ENCODE results near the gene ERN1. TPM values are rescaled to one million over a fixed set of nuclear protein-coding genes. Genes with fewer than 3 reads are reported as not detected.
A peak's percentile ranks its signal among the peaks of the same experiment; 100 is the strongest.
"Not testable (repeated sequence)": the region's sequence is repeated elsewhere in the genome, so short reads cannot be mapped to it uniquely, and the experiment has no call there.

The ERN1 gene
- total RNA-seq, 3 donors from 2014 or later, result 18.4 to 27.1 (median 21.7) TPM

- TF ChIP-seq CTCF (IDR thresholded peaks at IDR 0.05), result no peak
- Histone ChIP-seq H3K4me3 (no peak overlapping the region), H3K9me3 (no peaks in the 10 kb centered on the region), H3K4me1 (ENCODE audit: low read depth) (peaks cover 6% of the 10 kb centered on the region), H3K36me3 (ENCODE audit: low read depth) (no peaks in the 10 kb centered on the region)
- ATAC-seq, result no peak
- intact Hi-C loops (cut with DNase I, micrococcal nuclease), result loop anchor here in 1 of 2 donors (10.0 kb wide), 1 partner anchor 79 kb away; no protein-coding TSS in a partner anchor
- DNase-seq, result peak in 1 of 3 donors; percentile 0
Observed at GRCh38 chr17:64024215-64024654, 105.7 kb downstream of the ERN1 start.

GRCh38 chr17:64022611-64023063, 107.3 kb downstream of the ERN1 start:
- ATAC-seq (no peak), DNase-seq (no peak)
- no peaks in the 10 kb centered on the region for H3K36me3 ChIP-seq (ENCODE audit: low read depth)
- intact Hi-C loops (cut with DNase I, micrococcal nuclease), result loop anchor here in 1 of 2 donors (10.0 kb wide), 1 partner anchor 78 kb away; no protein-coding TSS in a partner anchor
- TF ChIP-seq CTCF (IDR thresholded peaks at IDR 0.05), result no peak
- H3K4me3 ChIP-seq, result no peak overlapping the region
- peaks cover 6% of the 10 kb centered on the region for H3K4me1 ChIP-seq (ENCODE audit: low read depth)
- no peaks in the 10 kb centered on the region for H3K9me3 ChIP-seq

GRCh38 chr17:64020056-64020766, 109.7 kb downstream of the ERN1 start, which contains the start of gene ICAM2:
Gene ICAM2 (minus strand): TSS chr17:64020633. CDS start chr17:64006691, 13,942 bp downstream.
- H3K36me3 ChIP-seq (ENCODE audit: low read depth), result no peaks in the 10 kb centered on the region
- no peaks in the 10 kb centered on the region for H3K4me1 ChIP-seq (ENCODE audit: low read depth)
- peak; percentile 91 for ATAC-seq
- no peak for TF ChIP-seq CTCF (IDR thresholded peaks at IDR 0.05)
- intact Hi-C loops (cut with DNase I, micrococcal nuclease), result loop anchor here in 1 of 2 donors (10.0 kb wide), 1 partner anchor 75 kb away; no protein-coding TSS in a partner anchor
- DNase-seq, result peak; percentile 70 to 88 (median 81)
- H3K4me3 ChIP-seq, result peak within 1 kb of the TSS; percentile 6
- H3K9me3 ChIP-seq, result no peaks in the 10 kb centered on the region

- H3K36me3 ChIP-seq (ENCODE audit: low read depth); intact Hi-C loops (cut with DNase I, micrococcal nuclease); H3K4me1 ChIP-seq (ENCODE audit: low read depth); H3K9me3 ChIP-seq; H3K4me3 ChIP-seq; DNase-seq: not testable (repeated sequence)
- ATAC-seq, result peak; percentile 11
Observed at GRCh38 chr17:64019551-64019961, 110.4 kb downstream of the ERN1 start.

GRCh38 chr17:64017381-64017980, 112.5 kb downstream of the ERN1 start:
- no peak for DNase-seq
- H3K9me3 ChIP-seq, result no peaks in the 10 kb centered on the region
- H3K36me3 ChIP-seq (ENCODE audit: low read depth), result no peaks in the 10 kb centered on the region
- no peaks in the 10 kb centered on the region for H3K4me1 ChIP-seq (ENCODE audit: low read depth)
- no peak for TF ChIP-seq CTCF (IDR thresholded peaks at IDR 0.05)
- intact Hi-C loops (cut with DNase I, micrococcal nuclease), result no loop called here
- no peak overlapping the region for H3K4me3 ChIP-seq
- no peak for ATAC-seq

- no peak for TF ChIP-seq CTCF (IDR thresholded peaks at IDR 0.05)
- H3K9me3 ChIP-seq, result no peaks in the 10 kb centered on the region
- no peak for ATAC-seq
- H3K36me3 ChIP-seq (ENCODE audit: low read depth), result no peaks in the 10 kb centered on the region
- intact Hi-C loops (cut with DNase I, micrococcal nuclease), result no loop called here
- no peak for DNase-seq
- no peaks in the 10 kb centered on the region for H3K4me1 ChIP-seq (ENCODE audit: low read depth)
- H3K4me3 ChIP-seq, result no peak overlapping the region
Observed at GRCh38 chr17:64016974-64017373, 113.0 kb downstream of the ERN1 start.
